Sigmoid colon (tissue), 7 donors: ENCODE data around the gene VWA2. TPM values are rescaled to one million over a fixed set of nuclear protein-coding genes. Genes with fewer than 3 reads are reported as not detected.

Experiments used
- DNase-seq: peaks from one replicate; pipeline ENCODE4 v3.0.0-alpha.2; 2019
- H3K27ac ChIP-seq, 4 donors: fragments of 200-600 bp; sonication (generic); one replicate each; pipeline ENCODE4 v1.5.1; 2016 to 2019; ENCODE audit warnings: mild to moderate bottlenecking in 1 of 4
- H3K27me3 ChIP-seq, 3 donors: fragments of 200-600 bp; sonication (generic); one replicate each; pipeline ENCODE4 v1.5.1; 2019; ENCODE audit warnings: mild to moderate bottlenecking in 1 of 3
- H3K36me3 ChIP-seq, 4 donors: fragments of 200-600 bp; sonication (generic); one replicate each; pipeline ENCODE4 v1.5.1; 2016 to 2019
- H3K4me1 ChIP-seq, 4 donors: fragments of 200-600 bp; sonication (generic); one replicate each; pipeline ENCODE4 v1.5.1; 2017 to 2019
- H3K4me3 ChIP-seq, 4 donors: fragments of 200-600 bp; sonication (generic); one replicate each; pipeline ENCODE4 v1.5.1; 2017 to 2019; ENCODE audit warnings: mild to moderate bottlenecking in 2 of 4, moderate library complexity in 1 of 4
- H3K9me3 ChIP-seq, 4 donors: fragments of 200-600 bp in 3 of 4; sonication (generic) in 3 of 4; one replicate each; pipeline versions ENCODE4 v1.5.1 to v1.6.1; 2013 to 2019
- EP300 ChIP-seq, 4 donors: sonication (generic); formaldehyde crosslinking; IDR thresholded peaks; one replicate each; pipeline ENCODE4 v1.6.1; 2017; ENCODE audit warnings: antibody characterized with exemption in 4 of 4
- POLR2A ChIP-seq, 2 donors: fragments of 450-650 bp; IDR thresholded peaks; one replicate each; pipeline ENCODE4 v1.6.1; 2016; ENCODE audit warnings: antibody characterized with exemption in 2 of 2, mild to moderate bottlenecking in 2 of 2, moderate library complexity in 2 of 2
- POLR2AphosphoS5 ChIP-seq, 4 donors: sonication (generic); formaldehyde crosslinking; IDR thresholded peaks; one replicate each; pipeline ENCODE4 v1.6.1; 2017; ENCODE audit warnings: antibody characterized with exemption in 4 of 4
- WGBS, 2 donors: extraction: QIAGEN DNeasy Blood & Tissue Kit; methylation state at CpG; one replicate each; pipeline ENCODE4 v1.1.7; 2013; 5-methylcytosine and 5-hydroxymethylcytosine counted together
- intact Hi-C: fragments of 100-400 bp; cut with DNase I; formaldehyde crosslinking; loops from one replicate; pipeline ENCODE4 v1.15.1; 2023
- polyA plus RNA-seq, 3 donors: library from polyadenylated mRNA; stranded (reverse); fragments of 200-250 nt; gene quantifications; one replicate each; pipeline ENCODE4 v1.2.3, GENCODE V29; 2013
- total RNA-seq, 4 donors: library from RNA; depleted of rRNA; stranded (reverse); fragments of >200 nt; gene quantifications; one replicate each; pipeline ENCODE4 v1.1.0, GENCODE V29; 2016
- TF ChIP-seq, protein P1 (sequence below), 4 experiments: fragments of 450-650 bp in 3 of 4; fragments of 200-600 bp in 1 of 4; IDR thresholded peaks; one replicate each; pipeline ENCODE4 v1.5.1; 2016 to 2019; ENCODE audit warnings: antibody characterized with exemption in 4 of 4, mild to moderate bottlenecking in 3 of 4, moderate library complexity in 2 of 4
- donor health status: healthy with polysubstance abuse.
- donor health status: Bipolar disorder and iron deficiency.
- donor health status: healthy.

VWA2 gene
- total and polyA plus RNA-seq, 7 donors, result 0.23 to 1.3 (median 0.46) TPM; not detected in 3

DNA sequence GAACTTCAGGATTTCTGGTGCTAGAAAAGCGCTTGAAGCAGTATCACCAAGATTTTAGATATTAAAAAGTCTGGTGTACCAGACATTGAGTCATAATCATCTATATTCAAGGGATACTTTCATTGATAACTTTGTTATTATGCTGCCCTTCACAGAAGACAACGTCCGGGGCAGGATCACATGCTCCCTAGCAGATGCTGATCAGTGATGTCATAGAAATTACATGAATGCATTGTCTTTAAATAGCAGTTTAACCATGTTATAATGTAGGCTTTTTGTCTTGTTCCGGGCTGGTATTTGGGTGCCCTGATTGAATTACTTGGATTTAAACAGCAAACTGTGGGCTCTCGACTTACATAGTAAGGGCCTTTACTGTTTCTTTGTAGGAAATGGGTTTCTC lies 54.0 kb downstream of the VWA2 start:
- no peak overlapping the region for H3K4me3 ChIP-seq
- 89 to 94% methylated on average over 5 of the region's 5 CpGs for WGBS, 2 donors
- intact Hi-C loops, result no loop called here
- H3K9me3 ChIP-seq, result peaks cover 2 to 15% (median 8%) of the 10 kb centered on the region in 4 donors
- H3K4me1 ChIP-seq, result no peaks in the 10 kb centered on the region
- peak; percentile 10 for DNase-seq
- H3K27ac ChIP-seq, result no peak overlapping the region
- peaks cover 0 to 28% (median 18%) of the 10 kb centered on the region in 4 donors for H3K36me3 ChIP-seq
- no peak for TF ChIP-seq POLR2AphosphoS5 (IDR thresholded peaks at IDR 0.05)
- no peak for TF ChIP-seq EP300 (IDR thresholded peaks at IDR 0.05)
- TF ChIP-seq, protein P1, sequence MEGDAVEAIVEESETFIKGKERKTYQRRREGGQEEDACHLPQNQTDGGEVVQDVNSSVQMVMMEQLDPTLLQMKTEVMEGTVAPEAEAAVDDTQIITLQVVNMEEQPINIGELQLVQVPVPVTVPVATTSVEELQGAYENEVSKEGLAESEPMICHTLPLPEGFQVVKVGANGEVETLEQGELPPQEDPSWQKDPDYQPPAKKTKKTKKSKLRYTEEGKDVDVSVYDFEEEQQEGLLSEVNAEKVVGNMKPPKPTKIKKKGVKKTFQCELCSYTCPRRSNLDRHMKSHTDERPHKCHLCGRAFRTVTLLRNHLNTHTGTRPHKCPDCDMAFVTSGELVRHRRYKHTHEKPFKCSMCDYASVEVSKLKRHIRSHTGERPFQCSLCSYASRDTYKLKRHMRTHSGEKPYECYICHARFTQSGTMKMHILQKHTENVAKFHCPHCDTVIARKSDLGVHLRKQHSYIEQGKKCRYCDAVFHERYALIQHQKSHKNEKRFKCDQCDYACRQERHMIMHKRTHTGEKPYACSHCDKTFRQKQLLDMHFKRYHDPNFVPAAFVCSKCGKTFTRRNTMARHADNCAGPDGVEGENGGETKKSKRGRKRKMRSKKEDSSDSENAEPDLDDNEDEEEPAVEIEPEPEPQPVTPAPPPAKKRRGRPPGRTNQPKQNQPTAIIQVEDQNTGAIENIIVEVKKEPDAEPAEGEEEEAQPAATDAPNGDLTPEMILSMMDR (IDR thresholded peaks at IDR 0.05), result no peak
- TF ChIP-seq POLR2A (IDR thresholded peaks at IDR 0.05), result no peak
- no peaks in the 10 kb centered on the region for H3K27me3 ChIP-seq

DNA sequence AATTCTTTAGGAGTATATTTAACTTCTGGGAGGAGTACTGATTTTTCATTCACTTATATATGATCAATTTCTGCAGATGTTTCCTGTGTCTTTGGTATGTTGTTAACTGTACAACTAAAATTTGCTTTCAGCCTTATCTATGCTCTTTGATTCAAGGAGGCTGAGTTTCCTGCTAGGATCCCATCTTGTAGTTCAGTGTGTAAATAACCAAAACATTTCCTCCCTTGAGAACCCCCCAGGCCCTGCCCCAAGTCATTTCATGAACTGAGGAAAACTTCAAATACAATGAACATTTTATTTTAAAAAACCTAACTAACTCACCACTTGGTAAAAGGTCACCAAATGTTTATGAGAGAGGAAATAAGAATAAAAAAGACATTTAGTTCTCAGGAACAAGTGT lies 55.5 kb downstream of the VWA2 start:
- no peak overlapping the region for H3K4me3 ChIP-seq
- H3K36me3 ChIP-seq, result peaks cover 0 to 41% (median 18%) of the 10 kb centered on the region in 4 donors
- H3K9me3 ChIP-seq, result peaks cover 2 to 15% (median 8%) of the 10 kb centered on the region in 4 donors
- H3K27ac ChIP-seq, result no peak overlapping the region
- no peak for DNase-seq
- intact Hi-C loops, result no loop called here
- H3K27me3 ChIP-seq, result no peaks in the 10 kb centered on the region
- no peak for TF ChIP-seq POLR2A (IDR thresholded peaks at IDR 0.05)
- TF ChIP-seq POLR2AphosphoS5 (IDR thresholded peaks at IDR 0.05), result no peak
- no peak for TF ChIP-seq EP300 (IDR thresholded peaks at IDR 0.05)
- TF ChIP-seq, protein P1 (IDR thresholded peaks at IDR 0.05), result no peak
- no peaks in the 10 kb centered on the region for H3K4me1 ChIP-seq

DNA sequence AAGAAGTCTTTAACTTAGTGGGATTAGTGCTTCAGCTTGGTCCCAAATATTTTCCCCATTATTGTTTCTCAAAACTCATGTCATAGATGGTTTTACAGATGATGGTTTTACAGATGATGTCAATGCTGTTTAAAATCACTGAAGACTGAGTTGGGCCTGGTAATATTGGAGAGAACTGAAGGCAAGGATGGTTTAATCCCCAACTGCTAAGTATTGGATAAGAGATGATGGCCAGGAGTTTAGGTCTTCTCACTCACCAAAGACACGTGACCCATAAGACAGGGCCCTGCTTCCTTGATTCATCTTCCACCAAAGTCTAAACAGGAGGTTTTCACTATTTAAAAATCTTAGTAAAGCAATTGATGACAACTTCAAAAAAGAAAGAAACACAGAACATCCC lies 56.3 kb downstream of the VWA2 start:
- Histone ChIP-seq H3K4me3 (no peak overlapping the region), H3K4me1 (no peaks in the 10 kb centered on the region), H3K36me3 (peaks cover 0 to 43% (median 20%) of the 10 kb centered on the region in 4 donors), H3K27ac (no peak overlapping the region), H3K27me3 (no peaks in the 10 kb centered on the region), H3K9me3 (peaks cover 2 to 15% (median 8%) of the 10 kb centered on the region in 4 donors)
- DNase-seq, result no peak
- 0 to 44% methylated on average over 1 of the region's 1 CpG for WGBS, 2 donors
- intact Hi-C loops, result no loop called here
- TF ChIP-seq, protein P1 (IDR thresholded peaks at IDR 0.05), result no peak
- no peak for TF ChIP-seq POLR2A (IDR thresholded peaks at IDR 0.05)
- TF ChIP-seq POLR2AphosphoS5 (IDR thresholded peaks at IDR 0.05), result no peak
- no peak for TF ChIP-seq EP300 (IDR thresholded peaks at IDR 0.05)

DNA sequence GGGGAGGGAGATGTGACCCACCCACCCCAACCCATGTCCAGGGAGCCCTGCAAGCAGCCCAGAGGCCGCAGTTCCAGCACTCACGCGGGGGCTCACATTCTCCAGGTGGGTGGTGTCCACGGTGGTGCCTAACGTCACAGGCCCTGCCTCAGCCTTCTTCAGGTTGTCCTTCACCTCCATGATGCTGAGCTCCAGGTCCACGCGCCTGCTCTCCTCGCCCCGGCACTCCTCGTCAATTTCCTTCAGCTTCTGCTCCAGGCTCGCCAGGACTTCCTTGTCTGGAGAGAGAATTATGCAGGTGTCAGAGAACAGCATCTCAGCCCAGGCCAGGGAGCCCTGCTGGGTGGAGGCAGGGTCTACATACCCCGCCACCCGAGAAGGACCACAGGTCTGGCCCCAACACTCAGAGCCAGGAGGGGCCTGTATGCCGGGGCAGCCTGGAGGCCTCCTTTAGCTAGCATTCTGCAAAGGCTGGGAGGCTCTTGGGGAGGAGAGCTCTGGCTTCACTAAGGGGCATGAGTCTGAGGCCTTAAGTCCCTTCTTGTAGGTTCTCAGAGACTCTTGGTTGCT lies 58.2 kb downstream of the VWA2 start:
- H3K4me1 ChIP-seq, result no peaks in the 10 kb centered on the region
- no peaks in the 10 kb centered on the region for H3K27me3 ChIP-seq
- H3K27ac ChIP-seq, result no peak overlapping the region
- peaks cover 2 to 15% (median 8%) of the 10 kb centered on the region in 4 donors for H3K9me3 ChIP-seq
- peaks cover 0 to 51% (median 20%) of the 10 kb centered on the region in 4 donors for H3K36me3 ChIP-seq
- TF ChIP-seq POLR2AphosphoS5 (IDR thresholded peaks at IDR 0.05), result no peak
- no peak for TF ChIP-seq EP300 (IDR thresholded peaks at IDR 0.05)
- no peak for TF ChIP-seq POLR2A (IDR thresholded peaks at IDR 0.05)
- TF ChIP-seq, protein P1 (IDR thresholded peaks at IDR 0.05), result no peak
- WGBS, 2 donors, result 96 to 98% methylated on average over 14 of the region's 14 CpGs
- intact Hi-C loops, result no loop called here
- peak; percentile 55 for DNase-seq
- H3K4me3 ChIP-seq, result no peak overlapping the region
